ENCODE measurements around the gene HLA-DOB. TPM values are rescaled to one million over a fixed set of nuclear protein-coding genes. Genes with fewer than 3 reads are reported as not detected.
A peak's percentile ranks its signal among the peaks of the same experiment; 100 is the strongest.

HLA-DOB gene
- total and polyA plus RNA-seq, 10 of the 15 experiments (the other 5 are each of a cell fraction or from before 2014, with no cell fraction given), result 27.4 to 79.1 (median 37.0) TPM

DNA sequence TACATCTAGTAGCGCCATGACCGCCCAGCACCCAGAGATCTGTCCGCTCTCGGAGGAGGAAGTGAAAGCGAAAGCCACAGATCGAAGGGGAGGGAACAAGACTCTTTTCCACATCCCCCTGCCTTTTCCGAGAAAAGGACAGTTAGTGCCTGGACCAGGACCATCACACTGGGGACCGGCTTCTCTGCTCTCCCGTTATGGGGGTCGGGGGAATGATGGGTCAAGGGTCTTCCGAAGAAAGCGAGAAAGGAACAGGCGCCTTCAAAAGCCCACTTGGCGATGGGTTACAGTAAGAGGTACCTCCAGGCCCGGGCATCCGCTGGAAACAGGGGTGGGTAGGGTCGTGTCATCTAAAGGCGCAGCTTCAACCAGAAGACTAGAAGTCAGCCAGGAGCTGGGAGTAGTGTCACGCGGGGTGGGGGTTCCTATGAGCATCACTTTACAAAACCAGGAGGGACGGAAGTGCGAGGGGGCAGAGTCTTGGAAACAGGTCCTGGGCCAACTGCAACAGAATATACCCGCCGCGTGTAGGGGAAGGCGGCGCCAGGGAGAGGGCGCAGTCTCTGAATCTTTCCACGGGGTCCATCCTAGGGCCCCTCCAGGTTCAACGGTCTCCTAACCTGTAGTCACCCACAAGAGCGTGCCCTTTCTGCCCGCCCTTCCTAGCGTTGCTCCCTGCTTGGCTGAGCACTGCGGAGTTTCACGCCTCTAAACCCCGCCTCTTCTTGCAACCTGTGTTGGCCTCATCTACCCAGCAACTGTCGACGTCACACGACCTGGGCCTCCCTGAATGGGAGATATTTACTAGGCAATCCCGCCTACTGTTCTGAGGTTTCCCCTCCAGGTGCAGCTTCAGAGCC lies 27.4 kb upstream of the HLA-DOB start, which contains the start of gene PSMB8 (continued):
- TF ChIP-seq, protein P1, sequence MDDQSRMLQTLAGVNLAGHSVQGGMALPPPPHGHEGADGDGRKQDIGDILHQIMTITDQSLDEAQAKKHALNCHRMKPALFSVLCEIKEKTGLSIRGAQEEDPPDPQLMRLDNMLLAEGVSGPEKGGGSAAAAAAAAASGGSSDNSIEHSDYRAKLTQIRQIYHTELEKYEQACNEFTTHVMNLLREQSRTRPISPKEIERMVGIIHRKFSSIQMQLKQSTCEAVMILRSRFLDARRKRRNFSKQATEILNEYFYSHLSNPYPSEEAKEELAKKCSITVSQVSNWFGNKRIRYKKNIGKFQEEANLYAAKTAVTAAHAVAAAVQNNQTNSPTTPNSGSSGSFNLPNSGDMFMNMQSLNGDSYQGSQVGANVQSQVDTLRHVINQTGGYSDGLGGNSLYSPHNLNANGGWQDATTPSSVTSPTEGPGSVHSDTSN (IDR thresholded peaks at IDR 0.05; ENCODE audit: insufficient replicate concordance, low read depth, low read length), result no peak
- TF ChIP-seq ZNF217 (IDR thresholded peaks at IDR 0.05), result no peak
- no peak for TF ChIP-seq BRCA1 (IDR thresholded peaks at IDR 0.05; ENCODE audit: low read depth, low read length)
- TF ChIP-seq IKZF2 (IDR thresholded peaks at IDR 0.05), result peak; percentile 85 to 90
- peak; percentile 64; the same call in 1 of the 2 replicates for TF ChIP-seq ASH2L (IDR thresholded peaks at IDR 0.05; ENCODE audit: borderline replicate concordance, low read depth)
- TF ChIP-seq FOXK2 (IDR thresholded peaks at IDR 0.05), result no peak
- peak; percentile 34; the same call in 1 of the 2 replicates for TF ChIP-seq ATF7 (IDR thresholded peaks at IDR 0.05; ENCODE audit: low read depth)
- TF ChIP-seq YBX1 (IDR thresholded peaks at IDR 0.05), result no peak
- TF ChIP-seq, protein P2, sequence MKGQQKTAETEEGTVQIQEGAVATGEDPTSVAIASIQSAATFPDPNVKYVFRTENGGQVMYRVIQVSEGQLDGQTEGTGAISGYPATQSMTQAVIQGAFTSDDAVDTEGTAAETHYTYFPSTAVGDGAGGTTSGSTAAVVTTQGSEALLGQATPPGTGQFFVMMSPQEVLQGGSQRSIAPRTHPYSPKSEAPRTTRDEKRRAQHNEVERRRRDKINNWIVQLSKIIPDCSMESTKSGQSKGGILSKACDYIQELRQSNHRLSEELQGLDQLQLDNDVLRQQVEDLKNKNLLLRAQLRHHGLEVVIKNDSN (IDR thresholded peaks at IDR 0.05; ENCODE audit: borderline replicate concordance, extremely low read length, insufficient read depth, low read depth, low read length), result no peak
- TF ChIP-seq CHD4 (IDR thresholded peaks at IDR 0.05), result no peak
- no peak for TF ChIP-seq NR2C1 (IDR thresholded peaks at IDR 0.05)
- TF ChIP-seq KLF5 (IDR thresholded peaks at IDR 0.05; ENCODE audit: partially characterized antibody), result peak; percentile 71
- TF ChIP-seq RCOR1 (conservative IDR thresholded peaks at IDR 0.05; ENCODE audit: low read depth, low read length), result no peak
- peak; percentile 98 for TF ChIP-seq NBN (IDR thresholded peaks at IDR 0.05)
- TF ChIP-seq EP300 (IDR thresholded peaks at IDR 0.05; ENCODE audit: borderline replicate concordance in 1 of 2, control insufficient read depth in 1 of 2, low read depth in 2 of 2, low read length in 2 of 2), result peak in 1 of 2 experiments; percentile 57; a peak in 1 of 4 replicates
- TF ChIP-seq ZNF274 (IDR thresholded peaks at IDR 0.05; ENCODE audit: insufficient read depth, insufficient read length), result no peak
- peak; percentile 3; the same call in 1 of the 2 replicates for TF ChIP-seq PKNOX1 (IDR thresholded peaks at IDR 0.05)
- TF ChIP-seq NR2C2 (IDR thresholded peaks at IDR 0.05; ENCODE audit: borderline replicate concordance, control insufficient read depth, insufficient read length, low read depth), result no peak
- TF ChIP-seq RAD51 (IDR thresholded peaks at IDR 0.05), result peak; percentile 54; the same call in 1 of the 2 replicates
- peak; percentile 52; the same call in 1 of the 2 replicates for TF ChIP-seq BCL11A (IDR thresholded peaks at IDR 0.05; ENCODE audit: low read depth, low read length)
- TF ChIP-seq ZNF24 (IDR thresholded peaks at IDR 0.05), result no peak
- peak; percentile 64 for TF ChIP-seq CBFB (IDR thresholded peaks at IDR 0.05; ENCODE audit: low read depth)
- peak; percentile 93 for TF ChIP-seq TAF1 (IDR thresholded peaks at IDR 0.05; ENCODE audit: borderline replicate concordance, low read depth, low read length)
- no peak for TF ChIP-seq SRF (IDR thresholded peaks at IDR 0.05; ENCODE audit: low read depth in 2 of 2, low read length in 2 of 2)
- TF ChIP-seq MTA2 (IDR thresholded peaks at IDR 0.05; ENCODE audit: low read depth), result no peak
- TF ChIP-seq NFYB (IDR thresholded peaks at IDR 0.05; ENCODE audit: insufficient read depth, low read depth, low read length), result peak; percentile 70; the same call in 1 of the 2 replicates

Data from GM12878 (cell line).